Subcutaneous adipose tissue (tissue), 4 donors: ENCODE measurements around the gene DENND5B. TPM values are rescaled to one million over a fixed set of nuclear protein-coding genes. Genes with fewer than 3 reads are reported as not detected.

Experiments used
- CTCF ChIP-seq: fragments of 450-650 bp; IDR thresholded peaks from one replicate; pipeline ENCODE4 v1.5.1; 2016; ENCODE audit warnings: low read depth, mild to moderate bottlenecking, control low read depth, antibody characterized with exemption, moderate library complexity
- total RNA-seq, 4 donors: library from RNA; depleted of rRNA; stranded (reverse); fragments of >200 nt; gene quantifications; one replicate each; pipeline ENCODE4 v1.1.0, GENCODE V29; 2016

DENND5B gene
- total RNA-seq, 4 donors from 2014 or later = 11.1 to 19.2 (median 14.0) TPM

- TF ChIP-seq CTCF = no peak
These were observed 92.5 kb downstream of the DENND5B start for GRCh38 chr12:31498424-31498823.

GRCh38 chr12:31496257-31496656 lies 94.7 kb downstream of the DENND5B start:
- TF ChIP-seq CTCF = no peak

GRCh38 chr12:31494455-31494854 lies 96.5 kb downstream of the DENND5B start:
- TF ChIP-seq CTCF = no peak

GRCh38 chr12:31492599-31493196 lies 98.2 kb downstream of the DENND5B start:
- TF ChIP-seq CTCF = no peak

- no peak for TF ChIP-seq CTCF
These were observed 98.9 kb downstream of the DENND5B start for GRCh38 chr12:31491841-31492598.

- no peak for TF ChIP-seq CTCF
These were observed 99.6 kb downstream of the DENND5B start for GRCh38 chr12:31491241-31491794.

- TF ChIP-seq CTCF = no peak
These were observed 102.1 kb downstream of the DENND5B start for GRCh38 chr12:31488737-31489338.
